Skeletal muscle tissue (tissue), 4 donors: ENCODE results near the gene ARAP1. TPM values are rescaled to one million over a fixed set of nuclear protein-coding genes. Genes with fewer than 3 reads are reported as not detected.

Experiments used
- H3K27ac ChIP-seq: one replicate; pipeline ENCODE4 v1.7.0; 2013; ENCODE audit warnings: mild to moderate bottlenecking, low read depth, low read length, inconsistent platforms
- H3K27me3 ChIP-seq, 3 donors: one replicate each; pipeline ENCODE4 v1.7.0; 2013; ENCODE audit warnings: low read length in 3 of 3; ENCODE audit not compliant: control insufficient read depth in 3 of 3, insufficient read depth in 3 of 3
- H3K36me3 ChIP-seq, 3 donors: one replicate each; pipeline ENCODE4 v1.7.0; 2013; ENCODE audit warnings: low read length in 3 of 3; ENCODE audit not compliant: control insufficient read depth in 3 of 3, insufficient read depth in 3 of 3
- H3K4me1 ChIP-seq, 3 donors: one replicate each; pipeline ENCODE4 v1.7.0; 2013; ENCODE audit warnings: low read length in 3 of 3, mild to moderate bottlenecking in 3 of 3; ENCODE audit not compliant: control insufficient read depth in 3 of 3, insufficient read depth in 3 of 3
- H3K4me3 ChIP-seq, 3 donors: one replicate each; pipeline ENCODE4 v1.7.0; 2013; ENCODE audit warnings: low read length in 3 of 3
- H3K9ac ChIP-seq, 3 donors: one replicate each; pipeline ENCODE4 v1.7.0; 2013; ENCODE audit warnings: low read length in 3 of 3, mild to moderate bottlenecking in 3 of 3, moderate library complexity in 2 of 3, low read depth in 1 of 3
- H3K9me3 ChIP-seq, 3 donors: one replicate each; pipeline ENCODE4 v1.7.0; 2013; ENCODE audit warnings: low read length in 3 of 3; ENCODE audit not compliant: control insufficient read depth in 3 of 3
- total RNA-seq: library from RNA; depleted of rRNA; stranded (reverse); fragments of >200 nt; gene quantifications from one replicate; pipeline ENCODE4 v1.2.3, GENCODE V29; 2014
- donor health status: Osteomylitis.

Gene ARAP1
- total RNA-seq, 1 donor from 2014 or later: 98.6 TPM

DNA sequence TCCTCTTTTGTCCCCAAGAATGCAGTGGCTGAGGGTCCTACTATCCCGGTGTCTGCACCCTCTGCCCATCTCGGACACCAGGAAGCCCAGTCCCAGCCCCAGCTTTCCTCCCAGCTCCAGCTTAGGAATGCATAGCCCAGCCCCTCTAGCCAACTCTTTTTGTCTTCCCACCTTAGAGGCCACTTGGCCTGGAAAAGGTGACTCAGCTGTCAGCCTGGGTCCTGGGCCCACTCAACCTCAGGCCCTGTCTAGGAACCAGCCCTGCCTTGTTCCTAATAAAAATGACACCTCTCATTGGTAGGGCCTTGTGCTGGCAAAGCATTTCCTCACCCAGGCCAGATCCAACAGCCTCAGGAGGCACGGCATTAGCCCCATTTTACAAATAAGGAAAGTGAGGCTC lies 106.2 kb downstream of the ARAP1 start:
- Histone ChIP-seq H3K27me3 (peaks cover 5 to 9% (median 6%) of the 10 kb centered on the region in 3 donors), H3K27ac (no peak overlapping the region), H3K4me3 (no peak overlapping the region), H3K9ac (no peak overlapping the region), H3K4me1 (peaks cover 11 to 23% (median 12%) of the 10 kb centered on the region in 3 donors), H3K36me3 (no peaks in the 10 kb centered on the region), H3K9me3 (no peaks in the 10 kb centered on the region)

DNA sequence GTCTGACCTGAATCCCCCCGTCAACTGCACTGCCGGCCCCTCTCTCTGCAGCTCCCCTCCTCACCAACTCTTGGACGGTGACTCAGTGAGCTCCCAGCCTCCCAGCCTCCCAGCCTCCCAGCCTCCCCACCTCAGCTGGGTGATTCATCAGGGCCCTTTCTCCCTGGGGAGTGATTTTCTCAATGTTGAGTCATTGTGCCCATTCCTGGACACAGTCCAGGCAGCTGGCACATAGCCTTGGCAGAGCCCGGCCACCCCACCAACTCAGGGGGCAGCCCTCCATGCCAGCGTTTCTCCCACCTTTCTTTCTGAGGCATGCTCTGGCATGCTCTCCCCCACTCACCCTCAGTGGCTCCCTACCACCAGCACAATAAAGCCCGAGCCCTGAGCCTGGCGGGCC lies 108.7 kb downstream of the ARAP1 start:
- Histone ChIP-seq H3K9ac (peak overlapping the region in 1 of 3 donors; percentile 43), H3K27me3 (peaks cover 13 to 25% (median 21%) of the 10 kb centered on the region in 3 donors), H3K4me1 (peaks cover 15 to 30% (median 22%) of the 10 kb centered on the region in 3 donors), H3K9me3 (no peaks in the 10 kb centered on the region), H3K27ac (no peak overlapping the region), H3K4me3 (peak overlapping the region in 2 of 3 donors; percentile 68 to 71), H3K36me3 (no peaks in the 10 kb centered on the region)

GRCh38 chr11:72642884-72643522 lies 109.2 kb downstream of the ARAP1 start:
- H3K27me3 ChIP-seq: peaks cover 13 to 25% (median 21%) of the 10 kb centered on the region in 3 donors
- peak overlapping the region; percentile 23 to 71 (median 68) for H3K4me3 ChIP-seq
- no peaks in the 10 kb centered on the region for H3K9me3 ChIP-seq
- H3K36me3 ChIP-seq: no peaks in the 10 kb centered on the region
- H3K4me1 ChIP-seq: peaks cover 19 to 34% (median 25%) of the 10 kb centered on the region in 3 donors
- H3K27ac ChIP-seq: no peak overlapping the region
- H3K9ac ChIP-seq: peak overlapping the region in 2 of 3 donors; percentile 43 to 64

DNA sequence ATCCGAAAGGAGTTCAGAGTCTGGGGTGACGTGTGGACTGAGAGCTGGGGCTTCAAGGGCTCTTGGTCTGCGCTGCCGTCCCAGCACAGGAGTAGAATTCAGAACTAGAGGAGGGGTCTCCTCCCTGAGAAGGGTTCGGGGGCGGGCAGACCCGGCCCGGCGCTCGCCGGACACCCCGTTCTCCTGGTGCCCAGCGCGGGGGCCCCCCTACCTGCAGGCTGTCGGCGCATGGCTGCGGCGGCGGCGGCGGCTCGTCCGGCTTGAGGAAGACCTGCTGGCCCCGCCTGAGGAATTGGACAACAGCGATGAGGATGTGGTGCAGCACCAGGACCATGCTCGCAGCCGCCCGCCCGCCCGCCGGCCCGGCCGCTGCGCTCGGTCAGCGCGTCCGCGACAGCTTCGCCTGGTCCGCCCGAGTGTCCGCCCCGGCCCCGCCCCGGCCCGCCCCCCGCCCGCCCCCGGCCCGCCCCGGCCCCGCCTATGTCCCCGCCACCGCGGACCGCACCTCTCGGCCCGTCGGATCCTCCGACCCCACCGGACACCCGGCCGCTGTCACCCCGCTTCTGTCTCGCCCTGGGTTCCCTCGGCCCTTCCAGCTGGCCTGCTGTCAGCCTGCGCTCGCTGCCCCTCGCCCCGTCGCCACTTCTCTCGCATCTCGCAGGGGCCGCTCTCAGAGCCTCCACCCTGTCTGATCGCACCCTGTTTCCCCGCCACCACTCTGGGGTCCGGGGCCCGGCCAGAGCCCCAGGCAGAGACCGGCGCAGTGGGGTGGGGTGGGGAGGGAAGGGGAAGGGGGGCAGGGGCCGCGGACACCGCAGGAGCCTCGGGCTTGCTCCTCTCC lies 109.9 kb downstream of the ARAP1 start:
- no peak overlapping the region for H3K27ac ChIP-seq
- H3K4me3 ChIP-seq: peak overlapping the region; percentile 69 to 71 (median 71)
- no peaks in the 10 kb centered on the region for H3K9me3 ChIP-seq
- peaks cover 13 to 25% (median 21%) of the 10 kb centered on the region in 3 donors for H3K27me3 ChIP-seq
- H3K36me3 ChIP-seq: no peaks in the 10 kb centered on the region
- peaks cover 26 to 40% (median 33%) of the 10 kb centered on the region in 3 donors for H3K4me1 ChIP-seq
- H3K9ac ChIP-seq: peak overlapping the region in 2 of 3 donors; percentile 53 to 69

- Histone ChIP-seq H3K9me3 (no peaks in the 10 kb centered on the region), H3K9ac (peak overlapping the region in 2 of 3 donors; percentile 53 to 69), H3K27ac (no peak overlapping the region), H3K27me3 (peaks cover 13 to 25% (median 21%) of the 10 kb centered on the region in 3 donors), H3K36me3 (no peaks in the 10 kb centered on the region), H3K4me3 (peak overlapping the region; percentile 67 to 71 (median 69)), H3K4me1 (peaks cover 29 to 47% (median 40%) of the 10 kb centered on the region in 3 donors)
Measured at GRCh38 chr11:72641522-72642042, 110.6 kb downstream of the ARAP1 start.

DNA sequence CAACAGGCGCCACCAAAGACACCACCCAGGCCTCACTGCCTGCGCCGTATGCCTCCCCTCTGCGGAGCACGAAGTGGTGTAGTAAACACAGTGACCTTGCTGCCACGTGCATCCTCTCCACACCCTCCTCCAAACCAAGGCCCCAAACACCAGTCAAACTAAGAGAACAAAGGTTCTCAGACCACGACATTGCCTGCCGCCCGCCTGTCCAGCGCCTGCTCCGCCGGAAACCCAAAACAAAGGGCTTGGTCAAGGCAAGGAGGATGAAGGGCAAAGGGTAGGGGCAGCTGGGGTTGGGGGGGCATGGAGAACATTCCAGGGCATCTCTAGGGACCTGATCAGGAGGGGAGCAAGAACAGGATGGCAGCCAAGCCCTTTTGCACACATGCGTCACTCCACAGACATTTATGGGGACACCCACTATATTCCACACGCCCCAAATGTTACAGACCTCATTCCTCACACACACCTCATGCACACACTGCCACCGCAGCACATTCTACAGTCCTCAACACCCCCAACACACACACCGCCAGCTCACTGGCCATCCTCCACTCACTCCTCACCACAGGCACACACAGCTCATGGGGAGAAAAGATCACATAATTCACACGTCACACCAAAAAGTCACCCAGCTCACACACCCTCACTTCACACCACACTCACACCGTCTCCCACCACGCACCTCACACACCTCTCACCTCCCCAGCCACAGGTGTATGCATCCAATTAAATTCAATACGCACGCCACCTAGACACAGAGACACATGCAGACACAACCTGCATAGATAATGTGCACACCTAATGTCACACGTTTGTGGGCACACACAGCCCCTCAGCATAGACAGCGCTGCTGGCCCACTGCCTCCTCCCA lies 112.5 kb downstream of the ARAP1 start:
- H3K9ac ChIP-seq: peak overlapping the region in 2 of 3 donors; percentile 10 to 16
- H3K4me1 ChIP-seq: peaks cover 38 to 62% (median 50%) of the 10 kb centered on the region in 3 donors
- peak overlapping the region; percentile 49 to 71 (median 69) for H3K4me3 ChIP-seq
- H3K27ac ChIP-seq: peak overlapping the region; percentile 19
- H3K27me3 ChIP-seq: peaks cover 13 to 25% (median 21%) of the 10 kb centered on the region in 3 donors
- no peaks in the 10 kb centered on the region for H3K9me3 ChIP-seq
- no peaks in the 10 kb centered on the region for H3K36me3 ChIP-seq

DNA sequence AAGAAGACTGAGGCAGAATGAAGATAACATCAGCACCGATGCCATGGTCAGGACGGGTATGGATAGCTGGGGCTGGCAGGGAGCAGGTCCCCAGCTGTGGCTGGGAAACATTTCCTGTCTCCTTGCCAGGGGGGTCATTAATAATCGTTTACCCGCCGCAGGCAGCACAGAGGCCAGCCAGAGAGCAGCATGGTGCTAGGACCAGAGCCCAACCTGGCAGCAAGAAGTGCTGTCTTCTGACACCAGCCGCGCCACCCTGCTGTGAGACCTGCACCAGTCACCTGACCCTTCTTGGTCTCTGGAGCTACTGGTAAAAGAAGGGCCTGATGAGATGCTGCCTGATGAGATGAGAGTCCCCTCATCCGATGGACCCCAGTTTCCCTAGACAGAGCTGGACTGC lies 114.3 kb downstream of the ARAP1 start:
- Histone ChIP-seq H3K9ac (no peak overlapping the region), H3K9me3 (no peaks in the 10 kb centered on the region), H3K27me3 (peaks cover 13 to 25% (median 21%) of the 10 kb centered on the region in 3 donors), H3K4me3 (no peak overlapping the region), H3K4me1 (peaks cover 52 to 73% (median 64%) of the 10 kb centered on the region in 3 donors), H3K27ac (no peak overlapping the region), H3K36me3 (no peaks in the 10 kb centered on the region)

DNA sequence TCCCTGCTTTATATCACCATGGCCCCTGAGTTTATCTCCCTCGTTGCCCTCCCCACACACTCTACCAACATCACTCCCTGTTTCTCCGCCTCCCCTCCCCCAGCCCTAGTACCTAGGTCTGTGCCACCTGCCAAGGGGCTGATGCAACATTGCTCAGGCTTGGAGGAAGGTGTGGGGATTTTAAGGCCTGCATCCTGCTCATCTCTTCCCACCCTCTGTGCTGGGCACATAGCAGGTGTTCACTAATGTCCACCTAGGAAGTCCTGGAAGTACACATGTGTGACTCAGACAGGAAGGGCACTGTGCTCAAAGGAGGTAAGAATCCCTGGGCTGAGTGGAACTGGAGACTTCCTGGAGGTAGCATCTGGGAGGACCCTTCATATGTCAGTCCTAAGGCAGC lies 115.0 kb downstream of the ARAP1 start:
- Histone ChIP-seq H3K27me3 (peaks cover 13 to 25% (median 21%) of the 10 kb centered on the region in 3 donors), H3K9ac (no peak overlapping the region), H3K4me1 (peaks cover 56 to 75% (median 67%) of the 10 kb centered on the region in 3 donors), H3K27ac (no peak overlapping the region), H3K9me3 (no peaks in the 10 kb centered on the region), H3K36me3 (no peaks in the 10 kb centered on the region), H3K4me3 (no peak overlapping the region)

DNA sequence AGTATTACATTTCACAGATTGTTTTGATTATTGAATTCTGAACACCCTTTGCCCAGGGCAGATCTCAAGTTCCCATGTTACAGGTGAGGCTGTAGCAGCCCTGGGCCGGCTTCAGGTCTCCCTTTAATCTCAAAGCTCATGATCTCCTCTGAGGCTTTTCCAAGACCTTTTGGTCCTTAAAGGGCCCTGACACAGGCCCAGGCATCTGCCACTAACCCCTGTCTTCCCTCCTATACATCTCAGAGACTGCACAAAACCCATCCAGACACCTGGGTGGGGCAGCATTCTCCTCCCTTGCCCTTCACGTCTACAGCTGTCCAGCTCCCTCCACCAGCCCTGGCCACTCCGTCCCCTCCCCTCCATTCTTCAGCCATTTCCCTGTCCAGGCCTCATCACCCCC lies 115.8 kb downstream of the ARAP1 start:
- H3K27ac ChIP-seq: no peak overlapping the region
- peaks cover 8 to 22% (median 15%) of the 10 kb centered on the region in 3 donors for H3K27me3 ChIP-seq
- H3K9me3 ChIP-seq: no peaks in the 10 kb centered on the region
- H3K4me1 ChIP-seq: peaks cover 59 to 76% (median 73%) of the 10 kb centered on the region in 3 donors
- no peaks in the 10 kb centered on the region for H3K36me3 ChIP-seq
- no peak overlapping the region for H3K4me3 ChIP-seq
- H3K9ac ChIP-seq: no peak overlapping the region
